GM12891 (cell line): ENCODE data around the gene SCGB1C1.
A peak's percentile ranks its signal among the peaks of the same experiment; 100 is the strongest.

Experiments
- PAX5 ChIP-seq: IDR thresholded peaks from 2 replicates; pipeline ENCODE4 v1.6.1; 2011; ENCODE audit warnings: low read length, moderate library complexity, mild to moderate bottlenecking; ENCODE audit not compliant: insufficient read depth, severe bottlenecking
- POLR2A ChIP-seq: IDR thresholded peaks from 2 replicates; pipeline ENCODE4 v1.6.1; 2011; ENCODE audit warnings: low read depth, low read length, control low read depth
- POLR2AphosphoS5 ChIP-seq: IDR thresholded peaks from 2 replicates; pipeline ENCODE4 v1.6.1; 2011; ENCODE audit warnings: low read depth, low read length, control low read depth
- POU2F2 ChIP-seq: IDR thresholded peaks from 2 replicates; pipeline ENCODE4 v1.6.1; 2011; ENCODE audit warnings: low read depth, mild to moderate bottlenecking, control low read depth, low read length, moderate library complexity
- SPI1 ChIP-seq: IDR thresholded peaks from 2 replicates; pipeline ENCODE4 v1.6.1; 2011; ENCODE audit warnings: low read depth, low read length, control low read depth
- TAF1 ChIP-seq: IDR thresholded peaks from 2 replicates; pipeline ENCODE4 v1.6.1; 2011; ENCODE audit warnings: low read depth, low read length, control low read depth

DNA sequence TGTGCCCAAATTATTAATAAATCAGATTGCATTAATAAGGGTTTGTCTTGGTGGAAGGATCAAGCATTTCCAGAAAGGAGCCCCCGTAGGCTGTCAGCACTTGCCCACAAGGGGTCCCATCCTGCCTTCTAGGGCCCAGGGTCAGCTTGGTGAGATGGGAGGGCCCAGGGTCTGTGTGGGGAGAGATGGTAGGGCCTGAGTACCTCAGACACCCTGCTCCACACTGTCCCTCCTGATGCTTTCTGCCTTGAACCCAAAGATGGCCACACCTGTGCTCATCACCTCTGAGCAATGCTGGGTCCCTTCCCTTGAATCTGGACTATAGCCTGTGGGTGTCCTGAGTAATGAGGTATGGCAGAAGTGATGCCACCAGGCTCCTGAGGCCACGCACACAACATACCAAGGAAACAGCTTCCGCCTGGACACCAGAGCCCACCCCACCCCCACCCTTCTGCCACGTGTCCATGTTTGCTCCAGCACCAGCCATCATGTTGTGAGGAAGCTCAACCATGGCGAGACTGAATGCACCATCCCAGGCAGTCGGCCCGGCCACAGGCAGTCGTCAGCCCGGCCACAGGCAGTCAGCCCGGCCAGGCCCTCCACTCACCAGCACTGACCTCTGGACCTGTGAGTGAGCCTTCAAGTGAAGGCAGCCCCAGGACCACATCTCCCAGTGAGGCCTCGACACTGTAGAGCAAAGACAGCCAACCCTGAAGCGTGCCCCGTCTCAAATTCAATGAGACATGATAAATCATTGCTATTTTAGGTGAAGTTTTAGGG, 7.5 kb downstream of the SCGB1C1 start:
- no peak for TF ChIP-seq POLR2A
- TF ChIP-seq POLR2AphosphoS5, result 0 out of 2 replicates have a peak, but pooled peaks have one; percentile 20
- TF ChIP-seq SPI1, result no peak
- TF ChIP-seq TAF1, result no peak
- TF ChIP-seq PAX5, result no peak
- no peak for TF ChIP-seq POU2F2
